ENCODE measurements around the gene ICE1. TPM values are rescaled to one million over a fixed set of nuclear protein-coding genes. Genes with fewer than 3 reads are reported as not detected.

Gene ICE1
- total and polyA plus RNA-seq, 9 of the 15 experiments (the other 6 are each of a cell fraction or from before 2014, with no cell fraction given): 4.9 to 47.4 (median 28.2) TPM

GRCh38 chr5:5383461-5383860, 39.0 kb upstream of the ICE1 start:
- no peaks in the 10 kb centered on the region for H3K9me1 ChIP-seq (ENCODE audit: control insufficient read depth, insufficient read depth, low read length)
- no peak overlapping the region for H2AFZ ChIP-seq (ENCODE audit: low read depth, low read length)
- intact Hi-C loops (cut with micrococcal nuclease) (no loop called here), in situ Hi-C loops (cut with MboI) (no loop called here)
- ChIA-PET POLR2A (no interaction called here), CTCF (ENCODE audit: low intra/inter-chr PET ratio) (no interaction called here)
- no peak overlapping the region for H3K27ac ChIP-seq (ENCODE audit: extremely low read depth, low read depth, low read length)
- no peak for DNase-seq (ENCODE audit: extremely low read depth in 1 of 4, low spot score in 3 of 4)
- FAIRE-seq: no peak
- peaks cover 13 to 17% of the 10 kb centered on the region in 2 experiments; a peak in 4 of 5 replicates for H3K27me3 ChIP-seq (ENCODE audit: control insufficient read depth in 2 of 2, insufficient read depth in 2 of 2, low read length in 2 of 2)
- no peaks in the 10 kb centered on the region for H3K36me3 ChIP-seq (ENCODE audit: control insufficient read depth, insufficient read depth, low read length)
- H3K9ac ChIP-seq (ENCODE audit: insufficient read depth in 1 of 2, low read depth in 2 of 2, low read length in 2 of 2): no peak overlapping the region
- no peaks in the 10 kb centered on the region for H3K9me3 ChIP-seq (replicated peaks; ENCODE audit: control insufficient read depth, insufficient read depth, low read depth, low read length)
- no peaks in the 10 kb centered on the region for H3K4me1 ChIP-seq (replicated peaks in 1 of 2; ENCODE audit: control insufficient read depth in 2 of 2, insufficient read depth in 2 of 2, low read length in 2 of 2)
- ATAC-seq: no peak
- H4K20me1 ChIP-seq (replicated peaks; ENCODE audit: control insufficient read depth, insufficient read depth, low read length): no peaks in the 10 kb centered on the region
- no peak overlapping the region for H3K4me2 ChIP-seq (ENCODE audit: insufficient read depth, low read length)
- H3K4me3 ChIP-seq: no peak overlapping the region
- H3K79me2 ChIP-seq (ENCODE audit: control insufficient read depth, insufficient read depth, low read length): no peaks in the 10 kb centered on the region
- 2% methylated on average over 5 of the region's 5 CpGs for WGBS (ENCODE audit: insufficient coverage, low coverage, missing lambda C conversion rate)
- no TSS peak for BruUV-seq (replicated peaks)
- TF ChIP-seq TFAP4 (CRISPR knock-in tag; IDR thresholded peaks at IDR 0.05; ENCODE audit: borderline replicate concordance) (no peak), TEAD2 (tag; IDR thresholded peaks at IDR 0.05) (no peak), POU5F1 (IDR thresholded peaks at IDR 0.05; ENCODE audit: borderline replicate concordance, low read depth, low read length, partially characterized antibody) (no peak), ZBTB40 (IDR thresholded peaks at IDR 0.05) (no peak), ZBTB40 (CRISPR knock-in tag; IDR thresholded peaks at IDR 0.05) (no peak), HNRNPUL1 (IDR thresholded peaks at IDR 0.05; ENCODE audit: low read length) (no peak), DNMT1 (IDR thresholded peaks at IDR 0.05) (no peak), ZNF232 (CRISPR knock-in tag; IDR thresholded peaks at IDR 0.05) (no peak), ZNF280B (CRISPR knock-in tag; IDR thresholded peaks at IDR 0.05) (no peak), NR2C1 (IDR thresholded peaks at IDR 0.05) (no peak), NR2C1 (tag; IDR thresholded peaks at IDR 0.05) (no peak), SMARCA5 (IDR thresholded peaks at IDR 0.05) (no peak), TAL1 (IDR thresholded peaks at IDR 0.05) (no peak)

Data from K562 (cell line).